ENCODE measurements around the gene FOXN3. TPM values are rescaled to one million over a fixed set of nuclear protein-coding genes. Genes with fewer than 3 reads are reported as not detected.

Gene FOXN3
- total RNA-seq, 6 experiments from 2014 or later: 31.9 to 43.4 (median 37.9) TPM

- Mint-ChIP-seq H3K27me3 (ENCODE audit: insufficient read depth) (no peaks in the 10 kb centered on the region), H3K4me1 (ENCODE audit: low read depth) (no peaks in the 10 kb centered on the region), H3K4me3 (no peak overlapping the region), H3K27ac (no peak overlapping the region), H3K9me3 (no peaks in the 10 kb centered on the region), H3K36me3 (ENCODE audit: low read depth) (no peaks in the 10 kb centered on the region)
- no peak for TF ChIP-seq CTCF (IDR thresholded peaks at IDR 0.05)
- DNase-seq: no peak
Observed at GRCh38 chr14:89457007-89457406, 40.0 kb upstream of the FOXN3 start.

GRCh38 chr14:89455412-89455811 is 38.4 kb upstream of the FOXN3 start:
- Mint-ChIP-seq H3K27ac (no peak overlapping the region), H3K36me3 (ENCODE audit: low read depth) (no peaks in the 10 kb centered on the region; the same call in 1 of the 2 replicates), H3K9me3 (no peaks in the 10 kb centered on the region), H3K27me3 (ENCODE audit: insufficient read depth) (no peaks in the 10 kb centered on the region), H3K4me3 (no peak overlapping the region), H3K4me1 (ENCODE audit: low read depth) (no peaks in the 10 kb centered on the region)
- no peak for TF ChIP-seq CTCF (IDR thresholded peaks at IDR 0.05)
- no peak for DNase-seq

GRCh38 chr14:89454996-89455395 is 38.0 kb upstream of the FOXN3 start:
- no peaks in the 10 kb centered on the region for H3K9me3 Mint-ChIP-seq
- no peak for TF ChIP-seq CTCF (IDR thresholded peaks at IDR 0.05)
- DNase-seq: no peak

GRCh38 chr14:89452281-89452680 is 35.2 kb upstream of the FOXN3 start:
- H3K27me3 Mint-ChIP-seq (ENCODE audit: insufficient read depth): no peaks in the 10 kb centered on the region

More at GRCh38 chr14:89454996-89455395, 38.0 kb upstream of the FOXN3 start:
- Mint-ChIP-seq H3K27me3 (ENCODE audit: insufficient read depth) (no peaks in the 10 kb centered on the region), H3K4me1 (ENCODE audit: low read depth) (no peaks in the 10 kb centered on the region), H3K4me3 (no peak overlapping the region), H3K27ac (no peak overlapping the region), H3K36me3 (ENCODE audit: low read depth) (no peaks in the 10 kb centered on the region; the same call in 1 of the 2 replicates)

GRCh38 chr14:89451229-89451628 is 34.2 kb upstream of the FOXN3 start:
- no peak overlapping the region for H3K4me3 Mint-ChIP-seq
- H3K36me3 Mint-ChIP-seq (ENCODE audit: low read depth): no peaks in the 10 kb centered on the region; the same call in none of the 2 replicates
- H3K27me3 Mint-ChIP-seq (ENCODE audit: insufficient read depth): no peaks in the 10 kb centered on the region
- no peak for DNase-seq
- no peaks in the 10 kb centered on the region for H3K9me3 Mint-ChIP-seq
- H3K4me1 Mint-ChIP-seq (ENCODE audit: low read depth): no peaks in the 10 kb centered on the region
- no peak for TF ChIP-seq CTCF (IDR thresholded peaks at IDR 0.05)
- H3K27ac Mint-ChIP-seq: no peak overlapping the region

More at GRCh38 chr14:89452281-89452680, 35.2 kb upstream of the FOXN3 start:
- H3K9me3 Mint-ChIP-seq: no peaks in the 10 kb centered on the region
- no peaks in the 10 kb centered on the region for H3K4me1 Mint-ChIP-seq (ENCODE audit: low read depth)
- no peak overlapping the region for H3K27ac Mint-ChIP-seq
- H3K4me3 Mint-ChIP-seq: no peak overlapping the region
- DNase-seq: no peak
- TF ChIP-seq CTCF (IDR thresholded peaks at IDR 0.05): no peak
- H3K36me3 Mint-ChIP-seq (ENCODE audit: low read depth): no peaks in the 10 kb centered on the region; the same call in none of the 2 replicates

All from HFFc6 (cell line).